CD4-positive, alpha-beta T cell (primary cell): ENCODE results near the gene ALOX15B. TPM values are rescaled to one million over a fixed set of nuclear protein-coding genes. Genes with fewer than 3 reads are reported as not detected.
A peak's percentile ranks its signal among the peaks of the same experiment; 100 is the strongest.

Experiments
- ATAC-seq: fragments of 200-7000 bp; cut with Tn5 transposase; one replicate; pipeline ENCODE4 v1.10.0; 2022; ENCODE audit warnings: mild to moderate bottlenecking; ENCODE audit not compliant: poor library complexity
- CTCF ChIA-PET: fragments of 350-600 bp; sonication (Branson Sonifier 250); formaldehyde crosslinking; loops from one replicate; lab custom pipeline; 2021; ENCODE audit warnings: antibody characterized with exemption, inconsistent platforms; lab: Charles Lee
- POLR2A ChIA-PET: fragments of 350-600 bp; sonication (Branson Sonifier 250); formaldehyde crosslinking; loops from one replicate; lab custom pipeline; 2021; ENCODE audit warnings: antibody characterized with exemption, inconsistent platforms; lab: Charles Lee
- DNase-seq, 14 experiments: peaks; one replicate each; pipeline ENCODE4 v3.0.0-alpha.2; 2013 to 2020; ENCODE audit warnings: mixed read lengths in 2 of 14
- H3K27ac ChIP-seq, 2 donors: one replicate each; pipeline versions ENCODE4 v1.5.1 to v1.7.0; 2013; ENCODE audit warnings: low read length in 2 of 2, low read depth in 1 of 2, mild to moderate bottlenecking in 1 of 2
- H3K27me3 ChIP-seq, 2 experiments: 1 replicate in 1 of 2; 2 replicates in 1 of 2; pipeline versions ENCODE4 v1.6.1 to v1.7.0; 2013; ENCODE audit warnings: low read length in 2 of 2, control low read depth in 1 of 2, mild to moderate bottlenecking in 1 of 2, moderate library complexity in 1 of 2; ENCODE audit not compliant: insufficient read depth in 2 of 2, control insufficient read depth in 1 of 2
- H3K36me3 ChIP-seq: one replicate; pipeline ENCODE4 v1.6.1; 2013; ENCODE audit warnings: low read length, control low read depth; ENCODE audit not compliant: insufficient read depth
- H3K4me1 ChIP-seq: one replicate; pipeline ENCODE4 v1.6.1; 2013; ENCODE audit warnings: low read length, control low read depth; ENCODE audit not compliant: insufficient read depth
- H3K4me3 ChIP-seq: one replicate; pipeline ENCODE4 v1.5.1; 2013; ENCODE audit warnings: mild to moderate bottlenecking, low read length, moderate library complexity
- H3K9me3 ChIP-seq, 2 experiments: 1 replicate in 1 of 2; 2 replicates in 1 of 2; pipeline versions ENCODE4 v1.6.1 to v1.7.0; 2013; ENCODE audit warnings: low read length in 2 of 2, mild to moderate bottlenecking in 2 of 2, control low read depth in 1 of 2, moderate library complexity in 1 of 2; ENCODE audit not compliant: control insufficient read depth in 1 of 2, insufficient read depth in 1 of 2
- H3K27ac Mint-ChIP-seq: one replicate; pipeline ENCODE4 v1.8.0; 2020; ENCODE audit warnings: mixed read lengths
- H3K27me3 Mint-ChIP-seq: one replicate; pipeline ENCODE4 v1.8.0; 2021; ENCODE audit warnings: mixed read lengths
- H3K36me3 Mint-ChIP-seq: one replicate; pipeline ENCODE4 v1.8.0; 2021; ENCODE audit warnings: low read depth, mixed read lengths
- H3K4me1 Mint-ChIP-seq: one replicate; pipeline ENCODE4 v1.8.0; 2021; ENCODE audit warnings: low read depth, mixed read lengths
- H3K4me3 Mint-ChIP-seq: one replicate; pipeline ENCODE4 v1.8.0; 2020; ENCODE audit warnings: mild to moderate bottlenecking, mixed read lengths
- H3K9me3 Mint-ChIP-seq: one replicate; pipeline ENCODE4 v1.8.0; 2020; ENCODE audit warnings: mixed read lengths
- intact Hi-C, 2 experiments: fragments of 100-400 bp; cut with DNase I in 1 of 2; cut with micrococcal nuclease in 1 of 2; formaldehyde crosslinking; loops; one replicate each; pipeline versions ENCODE4 v1.15.1 to v1.9.0; 2023 to 2025; cut with DNase I, micrococcal nuclease
- total RNA-seq, 174 experiments: library from RNA in 2 of 174; stranded (reverse) in 2 of 174; gene quantifications; one replicate each; pipeline ENCODE4 v1.2.3 and lab custom pipeline; 2021 to 2026
- TF ChIP-seq, protein P1 (sequence below): fragments of 200-600 bp; IDR thresholded peaks from one replicate; pipeline ENCODE4 v1.8.0; 2022; ENCODE audit warnings: antibody characterized with exemption, mild to moderate bottlenecking

Gene ALOX15B
- total RNA-seq, 2 experiments from 2014 or later: not detected

DNA sequence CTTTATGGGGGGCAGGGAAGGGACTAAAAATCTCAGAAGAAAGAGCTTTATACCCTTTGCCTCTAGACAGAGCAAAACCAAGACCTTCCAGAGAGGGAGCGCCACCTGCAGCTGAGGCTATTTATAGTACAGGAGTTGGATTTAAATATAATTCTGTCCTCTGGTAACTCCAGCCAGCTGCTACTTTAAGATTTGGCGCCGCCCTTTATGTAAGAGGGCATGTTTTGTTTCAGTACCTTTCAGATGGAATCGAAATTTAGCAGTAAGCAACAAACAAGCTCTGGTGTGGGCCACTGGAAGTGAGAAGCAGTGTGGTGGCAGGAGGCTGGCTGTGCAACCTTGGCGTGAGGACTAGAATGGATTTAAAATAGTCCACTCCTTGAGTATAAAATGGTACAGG, 41.7 kb upstream of the ALOX15B start:
- H3K27me3 Mint-ChIP-seq: peaks cover 43% of the 10 kb centered on the region
- H3K4me3 Mint-ChIP-seq: no peak overlapping the region
- intact Hi-C loops: no loop called here
- POLR2A ChIA-PET: no interaction called here
- no peak overlapping the region for H3K27ac Mint-ChIP-seq
- Histone ChIP-seq H3K4me1 (peaks cover 5% of the 10 kb centered on the region), H3K27ac (no peak overlapping the region), H3K36me3 (no peaks in the 10 kb centered on the region), H3K9me3 (no peaks in the 10 kb centered on the region), H3K27me3 (peaks cover 7 to 12% of the 10 kb centered on the region in 2 experiments), H3K4me3 (no peak overlapping the region)
- H3K36me3 Mint-ChIP-seq: no peaks in the 10 kb centered on the region
- DNase-seq (peak in 7 of 14 experiments; percentile 17 to 57 (median 48)), ATAC-seq (peak; percentile 64)
- CTCF ChIA-PET: interaction anchor here (0.6 to 2.6 kb wide), 4 partner anchors 17 to 254 kb away, joined by 3 to 6 read pairs (median 4); no protein-coding TSS in a partner anchor
- no peaks in the 10 kb centered on the region for H3K9me3 Mint-ChIP-seq
- H3K4me1 Mint-ChIP-seq: peaks cover 9% of the 10 kb centered on the region
- TF ChIP-seq, protein P1, sequence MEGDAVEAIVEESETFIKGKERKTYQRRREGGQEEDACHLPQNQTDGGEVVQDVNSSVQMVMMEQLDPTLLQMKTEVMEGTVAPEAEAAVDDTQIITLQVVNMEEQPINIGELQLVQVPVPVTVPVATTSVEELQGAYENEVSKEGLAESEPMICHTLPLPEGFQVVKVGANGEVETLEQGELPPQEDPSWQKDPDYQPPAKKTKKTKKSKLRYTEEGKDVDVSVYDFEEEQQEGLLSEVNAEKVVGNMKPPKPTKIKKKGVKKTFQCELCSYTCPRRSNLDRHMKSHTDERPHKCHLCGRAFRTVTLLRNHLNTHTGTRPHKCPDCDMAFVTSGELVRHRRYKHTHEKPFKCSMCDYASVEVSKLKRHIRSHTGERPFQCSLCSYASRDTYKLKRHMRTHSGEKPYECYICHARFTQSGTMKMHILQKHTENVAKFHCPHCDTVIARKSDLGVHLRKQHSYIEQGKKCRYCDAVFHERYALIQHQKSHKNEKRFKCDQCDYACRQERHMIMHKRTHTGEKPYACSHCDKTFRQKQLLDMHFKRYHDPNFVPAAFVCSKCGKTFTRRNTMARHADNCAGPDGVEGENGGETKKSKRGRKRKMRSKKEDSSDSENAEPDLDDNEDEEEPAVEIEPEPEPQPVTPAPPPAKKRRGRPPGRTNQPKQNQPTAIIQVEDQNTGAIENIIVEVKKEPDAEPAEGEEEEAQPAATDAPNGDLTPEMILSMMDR: peak; percentile 40

DNA sequence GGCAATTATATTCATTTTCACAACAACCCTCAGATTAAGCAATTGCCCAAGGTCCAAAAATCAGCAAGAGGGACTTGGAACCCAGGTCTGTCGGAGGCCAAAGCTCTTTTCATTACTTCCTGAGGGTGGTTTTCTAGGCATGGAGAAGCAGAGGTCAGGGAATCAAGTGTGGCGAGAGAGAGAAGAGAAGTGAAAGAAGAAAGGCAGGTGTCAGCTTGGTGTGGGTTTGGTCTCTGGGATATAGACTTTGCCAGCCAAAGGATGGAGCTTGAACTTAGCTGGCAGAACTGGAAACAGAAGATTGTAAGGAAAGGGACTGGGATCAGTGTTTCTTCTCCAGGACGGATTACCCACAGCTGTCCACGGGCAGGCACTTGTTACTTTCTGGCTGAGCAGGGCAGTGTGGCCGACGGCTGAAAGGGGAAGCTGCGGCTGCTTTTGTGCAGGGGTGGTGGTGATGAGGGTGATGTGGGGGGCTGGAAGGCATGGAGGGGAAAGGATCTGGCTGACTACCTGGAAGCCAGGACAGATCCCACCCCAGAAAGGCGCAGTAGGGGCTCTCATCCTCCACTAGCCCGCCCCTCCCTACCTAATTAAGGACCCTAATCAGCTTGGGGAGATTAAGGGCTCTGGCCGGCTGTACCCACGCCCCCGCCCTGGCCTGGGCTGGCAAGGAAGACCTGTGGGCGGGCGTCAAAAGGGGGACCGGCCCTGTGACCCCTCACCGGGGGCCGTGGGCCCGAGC, 36.7 kb upstream of the ALOX15B start, which contains the start of gene GUCY2D:
Gene GUCY2D (plus strand): TSS at position 640 of the 745 bp plus-strand sequence. CDS start 433 bp downstream, outside the sequence.
- peaks cover 22 to 47% of the 10 kb centered on the region in 2 experiments for H3K27me3 ChIP-seq
- no peaks in the 10 kb centered on the region for H3K36me3 ChIP-seq
- peaks cover 65% of the 10 kb centered on the region for H3K27me3 Mint-ChIP-seq
- no peak within 1 kb of the TSS for H3K27ac Mint-ChIP-seq
- H3K4me1 ChIP-seq: peaks cover 12% of the 10 kb centered on the region
- no peak for ATAC-seq
- H3K27ac ChIP-seq: no peak within 1 kb of the TSS
- H3K4me3 ChIP-seq: no peak within 1 kb of the TSS
- intact Hi-C loops: no loop called here
- CTCF ChIA-PET: interaction anchor here (1.2 to 1.6 kb wide), 2 partner anchors 12 to 187 kb away, joined by 3 to 8 read pairs; no protein-coding TSS in a partner anchor
- H3K4me1 Mint-ChIP-seq: peaks cover 8% of the 10 kb centered on the region
- H3K9me3 Mint-ChIP-seq: no peaks in the 10 kb centered on the region
- H3K9me3 ChIP-seq: peaks cover 0 to 8% of the 10 kb centered on the region in 2 experiments
- POLR2A ChIA-PET: interaction anchor here (0.6 to 2.1 kb wide), 3 partner anchors 9 to 86 kb away, joined by 3 to 6 read pairs (median 3); no protein-coding TSS in a partner anchor
- H3K36me3 Mint-ChIP-seq: no peaks in the 10 kb centered on the region
- no peak for DNase-seq
- TF ChIP-seq, protein P1: no peak
- H3K4me3 Mint-ChIP-seq: peak within 1 kb of the TSS; percentile 3

DNA sequence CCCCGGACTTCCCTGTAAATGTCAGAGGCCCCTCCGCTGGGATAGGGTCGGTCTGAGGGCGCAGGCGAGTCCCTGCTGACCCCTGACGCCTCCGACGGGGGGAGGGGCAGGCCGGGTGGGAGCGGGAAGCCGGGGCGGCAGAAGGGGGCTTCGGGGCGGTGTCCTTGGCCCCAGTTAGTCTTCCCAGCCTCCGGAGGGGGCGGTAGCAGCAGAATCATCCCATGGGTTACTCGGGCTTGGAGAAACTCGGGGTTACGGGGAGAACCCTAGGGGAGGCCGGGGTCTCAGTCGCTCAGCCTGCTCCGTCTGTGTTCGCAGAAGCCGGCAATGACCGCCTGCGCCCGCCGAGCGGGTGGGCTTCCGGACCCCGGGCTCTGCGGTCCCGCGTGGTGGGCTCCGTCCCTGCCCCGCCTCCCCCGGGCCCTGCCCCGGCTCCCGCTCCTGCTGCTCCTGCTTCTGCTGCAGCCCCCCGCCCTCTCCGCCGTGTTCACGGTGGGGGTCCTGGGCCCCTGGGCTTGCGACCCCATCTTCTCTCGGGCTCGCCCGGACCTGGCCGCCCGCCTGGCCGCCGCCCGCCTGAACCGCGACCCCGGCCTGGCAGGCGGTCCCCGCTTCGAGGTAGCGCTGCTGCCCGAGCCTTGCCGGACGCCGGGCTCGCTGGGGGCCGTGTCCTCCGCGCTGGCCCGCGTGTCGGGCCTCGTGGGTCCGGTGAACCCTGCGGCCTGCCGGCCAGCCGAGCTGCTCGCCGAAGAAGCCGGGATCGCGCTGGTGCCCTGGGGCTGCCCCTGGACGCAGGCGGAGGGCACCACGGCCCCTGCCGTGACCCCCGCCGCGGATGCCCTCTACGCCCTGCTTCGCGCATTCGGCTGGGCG, 35.9 kb upstream of the ALOX15B start:
- intact Hi-C loops: no loop called here
- CTCF ChIA-PET: no interaction called here
- H3K4me1 ChIP-seq: peaks cover 9% of the 10 kb centered on the region
- DNase-seq: no peak
- H3K36me3 ChIP-seq: no peaks in the 10 kb centered on the region
- peaks cover 22 to 47% of the 10 kb centered on the region in 2 experiments for H3K27me3 ChIP-seq
- Mint-ChIP-seq H3K9me3 (no peaks in the 10 kb centered on the region), H3K27ac (no peak overlapping the region), H3K4me1 (peaks cover 8% of the 10 kb centered on the region), H3K4me3 (no peak overlapping the region), H3K36me3 (no peaks in the 10 kb centered on the region), H3K27me3 (peaks cover 62% of the 10 kb centered on the region)
- no peak for ATAC-seq
- H3K4me3 ChIP-seq: no peak overlapping the region
- no peak overlapping the region for H3K27ac ChIP-seq
- POLR2A ChIA-PET: interaction anchor here (2.1 kb wide), 1 partner anchor 13 kb away, joined by 6 read pairs; no protein-coding TSS in a partner anchor
- TF ChIP-seq, protein P1: no peak
- H3K9me3 ChIP-seq: peaks cover 0 to 8% of the 10 kb centered on the region in 2 experiments
